Psoas muscle (tissue), 8 donors: ENCODE measurements around the gene HERC3. TPM values are rescaled to one million over a fixed set of nuclear protein-coding genes. Genes with fewer than 3 reads are reported as not detected.

Source experiments
- ATAC-seq, 4 donors: fragments of 200-7000 bp; cut with Tn5 transposase; one replicate each; pipeline ENCODE4 v1.9.1; 2020; ENCODE audit warnings: moderate library complexity in 3 of 4, mild to moderate bottlenecking in 2 of 4
- DNase-seq, 2 donors: peaks; one replicate each; pipeline ENCODE4 v3.0.0-alpha.2; 2020
- H3K27ac ChIP-seq: fragments of 200-600 bp; one replicate; pipeline ENCODE4 v1.8.0; 2022
- H3K27me3 ChIP-seq, 3 donors: fragments of 200-600 bp in 1 of 3; one replicate each; pipeline versions ENCODE4 v1.6.1 to v1.8.0; 2013 to 2022; ENCODE audit warnings: low read length in 2 of 3, mild to moderate bottlenecking in 2 of 3, moderate library complexity in 1 of 3; ENCODE audit not compliant: insufficient read depth in 3 of 3
- H3K36me3 ChIP-seq, 2 donors: fragments of 200-600 bp in 1 of 2; one replicate each; pipeline versions ENCODE4 v1.6.1 to v1.8.0; 2013 to 2022; ENCODE audit warnings: low read depth in 1 of 2, mild to moderate bottlenecking in 1 of 2, moderate library complexity in 1 of 2; ENCODE audit not compliant: insufficient read depth in 1 of 2
- H3K4me1 ChIP-seq: fragments of 200-600 bp; one replicate; pipeline ENCODE4 v1.8.0; 2022
- H3K4me3 ChIP-seq: fragments of 200-600 bp; one replicate; pipeline ENCODE4 v1.8.0; 2022; ENCODE audit warnings: mild to moderate bottlenecking
- H3K9me3 ChIP-seq: fragments of 200-600 bp; one replicate; pipeline ENCODE4 v1.8.0; 2022
- WGBS, 3 donors: extraction: QIAGEN DNeasy Blood & Tissue Kit; methylation state at CpG; one replicate each; pipeline versions ENCODE4 v1.1.6 to v1.1.7; 2013; 5-methylcytosine and 5-hydroxymethylcytosine counted together
- intact Hi-C, 2 donors: fragments of 100-400 bp; cut with DNase I; formaldehyde crosslinking; loops; one replicate each; pipeline versions ENCODE4 v1.11.0 to v1.14.2; 2022
- polyA plus RNA-seq, 3 donors: library from polyadenylated mRNA; stranded (reverse); fragments of 200-250 nt; gene quantifications; one replicate each; pipeline ENCODE4 v1.2.3, GENCODE V29; 2013
- total RNA-seq, 4 donors: library from RNA; stranded (reverse); fragmentation: NEBNext Ultra II Directional in 2 of 4; extraction: Animal tissue kit (Norgen Biotek cat#: 25700) in 2 of 4; gene quantifications; one replicate each; pipeline versions ENCODE4 v1.2.1 to v1.2.4, GENCODE V29; 2021 to 2023
- TF ChIP-seq, protein P1 (sequence below): fragments of 200-600 bp; IDR thresholded peaks from one replicate; pipeline ENCODE4 v1.8.0; 2022; ENCODE audit warnings: antibody characterized with exemption
- donor health status: healthy with polysubstance abuse.
- donor health status: DM: no; HTN: no; CAD: no; lungs with moderate emphysema.
- donor health status: Bipolar disorder and iron deficiency.
- donor health status: healthy.
- donor health status: DM: yes; HTN: yes; CAD: no.
- donor health status: DM: no; HTN: no; CAD: no.
- donor health status: DM: no; HTN: no; CAD: no.
- donor health status: DM: yes; HTN: yes; CAD: no.

The HERC3 gene
- total and polyA plus RNA-seq, 7 donors = 9.5 to 35.8 (median 20.4) TPM

- Histone ChIP-seq H3K27me3 (no peaks in the 10 kb centered on the region), H3K27ac (peak overlapping the region; percentile 2), H3K36me3 (peaks cover 6 to 73% of the 10 kb centered on the region in 2 donors), H3K4me3 (no peak overlapping the region), H3K4me1 (peaks cover 57% of the 10 kb centered on the region), H3K9me3 (no peaks in the 10 kb centered on the region)
- DNase-seq (no peak), ATAC-seq (no peak)
- TF ChIP-seq, protein P1, sequence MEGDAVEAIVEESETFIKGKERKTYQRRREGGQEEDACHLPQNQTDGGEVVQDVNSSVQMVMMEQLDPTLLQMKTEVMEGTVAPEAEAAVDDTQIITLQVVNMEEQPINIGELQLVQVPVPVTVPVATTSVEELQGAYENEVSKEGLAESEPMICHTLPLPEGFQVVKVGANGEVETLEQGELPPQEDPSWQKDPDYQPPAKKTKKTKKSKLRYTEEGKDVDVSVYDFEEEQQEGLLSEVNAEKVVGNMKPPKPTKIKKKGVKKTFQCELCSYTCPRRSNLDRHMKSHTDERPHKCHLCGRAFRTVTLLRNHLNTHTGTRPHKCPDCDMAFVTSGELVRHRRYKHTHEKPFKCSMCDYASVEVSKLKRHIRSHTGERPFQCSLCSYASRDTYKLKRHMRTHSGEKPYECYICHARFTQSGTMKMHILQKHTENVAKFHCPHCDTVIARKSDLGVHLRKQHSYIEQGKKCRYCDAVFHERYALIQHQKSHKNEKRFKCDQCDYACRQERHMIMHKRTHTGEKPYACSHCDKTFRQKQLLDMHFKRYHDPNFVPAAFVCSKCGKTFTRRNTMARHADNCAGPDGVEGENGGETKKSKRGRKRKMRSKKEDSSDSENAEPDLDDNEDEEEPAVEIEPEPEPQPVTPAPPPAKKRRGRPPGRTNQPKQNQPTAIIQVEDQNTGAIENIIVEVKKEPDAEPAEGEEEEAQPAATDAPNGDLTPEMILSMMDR = no peak
- intact Hi-C loops = no loop called here
- WGBS, 3 donors = 94 to 97% (median 95%) methylated on average over 5 of the region's 5 CpGs
Observed at GRCh38 chr4:88732714-88733368, 140.6 kb downstream of the HERC3 start.

DNA sequence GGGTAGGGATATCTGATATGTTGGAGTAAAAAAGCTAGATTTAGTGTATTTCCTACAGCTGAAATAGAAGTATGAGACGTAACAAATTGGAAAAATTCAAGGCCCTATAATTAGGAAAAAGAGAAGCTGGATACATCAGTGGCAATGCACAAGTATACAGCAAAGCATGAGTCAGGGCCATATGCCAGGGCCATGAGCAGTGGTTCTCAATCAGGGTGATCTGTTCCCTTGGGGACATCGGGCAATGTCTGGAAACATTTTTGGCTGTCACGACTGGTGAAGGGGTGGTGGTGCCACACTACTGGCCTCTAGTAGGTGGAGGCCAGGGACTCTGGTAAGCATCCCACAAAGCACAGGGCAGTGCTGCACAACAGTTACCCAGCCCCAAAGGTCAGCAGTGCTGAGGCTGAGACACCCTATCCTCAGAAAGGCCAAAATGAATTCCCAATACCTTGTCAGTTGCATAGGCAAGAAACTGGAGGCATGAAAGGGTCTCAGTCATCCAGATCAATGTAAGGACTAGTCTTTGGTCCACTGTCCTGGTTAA is 142.2 kb downstream of the HERC3 start:
- Histone ChIP-seq H3K4me1 (peaks cover 55% of the 10 kb centered on the region), H3K4me3 (no peak overlapping the region), H3K27ac (peak overlapping the region; percentile 50), H3K36me3 (peaks cover 8 to 70% of the 10 kb centered on the region in 2 donors), H3K27me3 (no peaks in the 10 kb centered on the region), H3K9me3 (no peaks in the 10 kb centered on the region)
- TF ChIP-seq, protein P1 = no peak
- intact Hi-C loops = no loop called here
- DNase-seq (no peak), ATAC-seq (no peak)
- 47 to 63% (median 61%) methylated on average over 3 of the region's 3 CpGs for WGBS, 3 donors

- WGBS, 3 donors = 52 to 84% (median 74%) methylated on average over 1 of the region's 1 CpG
Observed at GRCh38 chr4:88735564-88735963, 143.3 kb downstream of the HERC3 start.

GRCh38 chr4:88736264-88736663 is 144.0 kb downstream of the HERC3 start:
- ATAC-seq (no peak), DNase-seq (no peak)
- Histone ChIP-seq H3K36me3 (peaks cover 4 to 66% of the 10 kb centered on the region in 2 donors), H3K4me3 (peak overlapping the region; percentile 64), H3K27me3 (no peaks in the 10 kb centered on the region), H3K4me1 (peaks cover 48% of the 10 kb centered on the region), H3K27ac (peak overlapping the region; percentile 92), H3K9me3 (no peaks in the 10 kb centered on the region)
- TF ChIP-seq, protein P1 = no peak
- 60 to 85% (median 70%) methylated on average over 3 of the region's 3 CpGs for WGBS, 3 donors
- intact Hi-C loops = no loop called here

More at GRCh38 chr4:88735564-88735963, 143.3 kb downstream of the HERC3 start:
- H3K36me3 ChIP-seq = peaks cover 6 to 66% of the 10 kb centered on the region in 2 donors
- intact Hi-C loops = no loop called here
- H3K4me3 ChIP-seq = peak overlapping the region; percentile 64
- H3K27ac ChIP-seq = peak overlapping the region; percentile 92
- H3K9me3 ChIP-seq = no peaks in the 10 kb centered on the region
- peaks cover 48% of the 10 kb centered on the region for H3K4me1 ChIP-seq
- no peak for ATAC-seq
- no peak for DNase-seq
- TF ChIP-seq, protein P1 = no peak
- H3K27me3 ChIP-seq = no peaks in the 10 kb centered on the region
